Activated CD4-positive, alpha-beta T cell treated with anti-CD3 and anti-CD28 coated beads for 4 hours (primary cell): ENCODE data around the gene BCLAF3.

ENCODE experiments used
- DNase-seq, 2 donors: peaks; one replicate each; pipeline ENCODE4 v3.0.0-alpha.2; 2020

Gene BCLAF3

DNA sequence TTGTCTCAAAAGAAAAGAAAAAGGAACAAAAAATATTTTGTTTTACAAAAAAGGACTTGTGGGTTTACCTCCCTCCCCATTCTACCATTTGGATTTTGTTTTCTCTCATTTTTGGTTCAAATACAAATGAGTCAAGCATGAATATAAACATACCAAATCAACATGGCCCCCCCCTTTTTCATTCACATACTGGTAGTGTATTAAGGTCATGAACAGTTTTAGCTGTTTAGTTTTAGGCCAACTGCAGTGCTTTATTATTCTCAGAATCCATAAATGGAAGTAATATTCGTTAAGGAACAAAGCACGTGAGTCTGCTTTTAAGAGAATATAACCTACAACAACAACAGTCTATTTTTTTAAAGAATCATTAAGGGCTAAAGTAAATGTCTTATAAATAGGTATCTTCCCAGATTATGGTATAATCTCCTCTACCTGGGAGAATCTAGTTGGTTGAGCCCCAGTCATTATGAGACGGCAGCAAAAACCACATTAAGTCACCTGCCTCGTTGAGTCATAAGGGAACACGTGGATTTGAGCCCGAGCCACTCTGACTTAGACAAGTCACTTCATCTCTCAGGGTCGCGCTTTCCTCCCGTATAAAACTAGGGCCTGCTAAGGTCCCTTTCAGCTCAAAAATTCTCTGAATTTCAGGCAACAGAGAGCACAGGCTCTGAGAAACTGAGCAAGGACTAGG is 26.7 kb downstream of the BCLAF3 start:
- peak; percentile 13 to 20 for DNase-seq

DNA sequence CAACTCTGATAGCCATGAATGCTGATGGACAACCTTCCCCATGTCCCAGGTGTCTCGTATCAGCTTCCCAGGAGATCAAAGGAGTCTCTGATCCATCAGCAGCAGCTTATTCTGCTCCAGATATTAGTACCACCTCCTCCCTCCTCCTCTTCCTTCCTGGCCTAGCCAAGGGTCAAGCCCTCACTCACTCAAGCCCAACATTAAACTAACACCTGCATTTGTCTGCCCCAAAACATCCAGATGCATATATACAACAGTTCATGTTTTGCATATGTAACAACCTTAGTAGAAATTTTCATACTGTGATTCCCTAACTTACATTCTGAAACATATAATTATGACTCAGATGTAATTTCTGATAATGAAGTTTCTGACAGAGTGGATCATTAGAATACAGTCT is 29.9 kb downstream of the BCLAF3 start:
- DNase-seq, result no peak

DNA sequence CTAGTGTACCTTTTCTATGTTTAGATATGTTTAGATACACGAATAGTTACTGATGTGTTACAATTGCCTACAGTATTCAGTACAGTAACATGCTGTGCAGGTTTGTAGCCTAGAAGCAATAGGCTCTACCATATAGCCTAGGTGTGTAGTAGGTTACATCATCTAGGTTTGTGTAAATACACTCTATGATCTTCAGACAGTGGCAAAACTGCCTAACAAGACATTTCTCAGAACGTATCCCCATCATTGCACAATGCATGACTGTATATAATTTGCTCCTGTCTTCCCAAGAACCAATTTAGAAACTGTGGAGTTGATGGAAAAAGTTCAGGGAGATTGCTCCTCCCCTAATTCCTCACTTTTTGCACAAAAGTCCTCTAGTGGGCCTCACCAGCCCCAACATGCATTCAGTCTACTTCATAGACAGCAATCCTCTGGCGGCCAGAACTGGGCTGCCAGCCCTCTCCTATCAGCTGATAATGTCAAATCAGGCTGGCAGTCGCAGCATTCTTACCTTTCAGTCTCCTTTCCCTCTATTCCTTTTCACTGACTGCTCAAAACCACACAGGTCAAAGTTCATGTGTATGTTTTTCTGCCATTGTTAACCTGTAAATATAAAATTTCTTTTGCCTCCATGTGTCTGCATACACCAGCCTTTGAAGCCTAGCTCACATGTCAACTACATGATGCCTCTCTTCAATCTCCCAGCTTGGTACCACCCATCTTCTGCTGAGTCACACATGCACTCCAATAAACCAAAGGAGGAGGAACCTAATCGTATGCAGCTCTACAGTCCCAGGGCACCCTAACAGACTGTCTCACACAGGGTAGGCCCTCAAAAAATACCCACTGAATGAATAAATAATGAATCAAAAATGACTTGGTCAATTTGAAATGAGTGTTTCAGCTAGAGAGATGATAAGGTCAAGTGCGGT is 32.0 kb downstream of the BCLAF3 start:
- DNase-seq, result no peak

DNA sequence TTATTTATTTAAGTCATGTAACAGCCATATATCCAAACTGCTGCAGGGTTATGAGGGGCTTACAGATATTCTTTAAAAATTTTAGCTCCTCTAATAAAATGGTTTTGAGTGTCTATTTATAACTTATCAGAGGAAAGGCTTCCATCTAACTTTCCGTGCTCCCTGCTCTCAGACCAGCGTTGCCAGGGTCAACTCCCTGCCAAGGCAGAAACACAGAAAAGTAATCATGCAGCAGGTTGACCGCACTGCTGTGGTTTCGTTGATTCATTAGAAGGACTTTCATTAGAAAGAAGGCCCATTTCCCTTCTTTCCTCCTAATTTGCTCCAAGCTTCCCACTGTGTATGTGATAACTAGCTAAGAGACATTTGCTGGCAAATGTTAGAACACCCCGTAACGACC is 33.9 kb downstream of the BCLAF3 start:
- no peak for DNase-seq

DNA sequence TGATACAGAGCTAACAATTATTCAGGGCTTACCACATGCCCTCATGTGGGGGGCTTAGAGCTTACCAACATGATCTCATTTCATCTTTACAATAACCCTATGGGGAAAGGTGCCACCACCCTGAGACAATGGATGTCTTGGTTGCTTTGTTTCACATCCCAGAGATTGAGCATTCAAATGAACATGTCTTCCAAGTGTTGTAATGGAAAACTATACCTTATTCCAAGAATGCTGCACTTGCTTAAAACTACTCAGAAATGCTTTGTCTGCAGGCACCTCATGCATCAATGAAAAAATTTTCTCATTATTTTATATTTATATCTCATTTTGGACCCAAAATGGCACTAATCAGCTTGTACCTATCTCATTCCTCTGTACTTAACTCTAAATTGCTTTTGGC is 34.6 kb downstream of the BCLAF3 start:
- DNase-seq, result no peak

DNA sequence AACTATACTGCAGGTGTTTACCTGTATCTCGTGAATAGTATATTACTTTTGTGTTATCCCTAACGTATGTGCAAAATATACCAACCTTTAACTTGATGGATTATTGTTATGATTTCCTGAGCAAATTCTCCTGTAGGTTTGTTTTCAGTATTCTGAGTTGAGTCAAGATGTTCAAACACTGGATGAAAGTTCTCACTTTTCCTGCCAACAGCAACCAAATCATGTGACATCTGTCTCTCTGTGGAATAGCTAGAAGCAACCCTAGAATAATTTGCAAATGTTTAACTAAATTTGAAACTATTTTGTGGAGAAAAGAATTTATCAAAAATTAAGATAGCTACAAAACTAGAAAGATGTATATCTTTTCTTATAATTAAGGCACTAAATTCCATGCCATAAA is 35.6 kb downstream of the BCLAF3 start:
- DNase-seq, result no peak

DNA sequence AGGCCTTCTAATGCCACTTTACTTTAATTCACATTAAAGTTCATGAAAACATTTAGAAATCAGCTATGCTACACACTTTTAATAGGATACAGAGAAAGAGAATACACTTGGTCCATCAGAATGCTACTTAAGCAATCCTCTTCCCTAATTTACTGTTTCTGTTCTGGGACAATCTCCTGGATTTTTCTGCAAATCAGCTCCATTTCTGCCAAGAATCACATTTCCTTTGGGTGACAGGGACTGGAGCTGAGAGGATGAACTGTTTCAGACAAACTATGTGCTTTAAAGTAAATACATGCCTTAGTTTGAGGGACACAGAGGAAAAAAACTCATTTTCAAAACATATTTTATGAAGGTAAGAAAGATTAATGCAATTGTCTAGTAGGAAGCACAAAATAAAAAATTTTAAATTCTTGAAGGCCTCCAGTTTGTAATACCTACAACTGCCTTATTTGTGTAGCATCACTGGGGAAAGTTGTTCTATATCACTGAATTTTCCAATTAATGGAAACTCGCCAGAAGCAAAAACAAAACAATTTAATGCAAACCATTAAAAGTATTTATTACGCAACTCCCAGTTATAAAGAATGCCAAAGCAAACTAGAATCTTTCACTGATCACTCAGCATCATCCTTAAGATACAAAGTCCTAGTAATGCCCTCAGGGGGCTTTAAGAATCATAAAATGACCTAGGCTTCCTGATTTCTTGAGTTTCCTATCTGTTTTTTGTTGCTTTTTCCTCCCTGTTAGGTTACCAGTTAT is 36.3 kb downstream of the BCLAF3 start:
- DNase-seq, result no peak

DNA sequence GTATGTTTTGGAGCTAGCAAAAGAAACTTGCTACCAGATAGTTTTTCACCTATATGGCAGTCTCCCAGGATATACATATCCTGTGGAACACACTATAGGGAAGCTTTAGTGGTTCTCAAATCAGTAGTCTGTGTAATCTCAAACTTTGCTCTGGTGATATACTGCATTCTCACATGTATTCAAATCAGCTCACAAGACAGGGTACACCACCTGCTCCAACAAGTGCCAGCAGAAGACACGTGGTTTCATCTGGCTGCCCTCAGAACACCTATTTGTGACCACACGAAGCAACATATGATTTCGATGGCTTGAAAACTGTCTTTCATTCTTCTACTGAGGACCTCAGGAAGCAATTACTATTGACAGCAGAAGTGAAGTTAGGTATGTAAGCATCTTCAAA is 37.7 kb downstream of the BCLAF3 start:
- DNase-seq, result no peak

DNA sequence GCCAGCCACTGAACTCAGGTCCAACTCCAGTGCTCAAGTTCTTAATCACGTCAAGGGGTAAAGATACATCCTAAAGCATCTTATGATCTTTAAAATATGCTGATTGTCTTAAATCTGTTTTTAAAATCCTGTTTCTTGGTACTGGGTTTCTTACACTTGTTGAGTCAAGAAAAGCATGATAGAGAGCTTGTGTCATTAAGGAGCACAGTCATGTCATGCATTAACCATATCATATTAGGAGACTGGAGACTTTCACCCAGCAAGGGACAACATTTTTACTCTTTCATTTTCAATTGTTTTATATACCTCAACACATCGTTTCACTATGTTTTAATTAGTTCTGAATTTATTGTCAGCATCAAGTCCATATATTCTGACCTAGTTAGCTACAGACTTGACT is 41.5 kb downstream of the BCLAF3 start:
- DNase-seq, result no peak

DNA sequence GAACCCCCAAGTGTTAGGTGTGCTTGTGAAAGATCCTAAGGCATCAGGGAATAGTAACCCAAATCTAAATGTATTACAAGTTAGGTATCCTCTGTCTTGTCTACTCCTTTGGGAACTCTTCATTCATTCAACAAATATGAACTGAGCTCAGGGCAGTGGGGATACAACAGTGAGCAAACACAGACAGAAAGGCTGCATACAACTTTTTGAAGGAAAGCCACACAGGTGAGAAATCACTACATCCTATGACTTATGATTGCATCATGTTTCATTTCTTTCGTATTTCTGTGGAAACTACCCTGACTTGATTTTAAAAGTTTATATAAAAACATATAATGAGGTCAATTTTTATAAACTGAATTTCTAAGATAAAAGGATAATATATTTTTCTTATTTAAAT is 43.2 kb downstream of the BCLAF3 start:
- DNase-seq, result no peak
